ENCODE measurements around the gene RPL5.

DNA sequence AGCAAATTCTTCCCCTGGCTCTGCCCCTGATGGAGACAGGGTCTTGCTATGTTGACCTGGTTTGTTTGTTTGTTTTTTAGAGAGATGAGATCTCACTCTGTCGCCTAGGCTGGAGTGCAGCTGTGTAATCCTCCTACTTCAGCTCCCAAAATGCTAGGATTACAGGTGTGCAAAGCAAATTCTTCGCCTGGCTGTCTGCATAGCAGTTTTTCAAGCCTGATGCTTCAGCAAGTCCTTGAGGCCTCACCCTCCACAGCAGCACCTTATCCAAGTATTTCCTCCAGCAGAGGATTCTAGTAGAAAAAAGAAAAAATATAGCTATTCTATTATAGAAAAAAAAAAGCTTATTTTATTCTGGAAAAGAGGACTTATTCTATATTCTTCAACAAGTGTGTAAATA, 15.1 kb upstream of the RPL5 start:
- TF ChIP-seq EZH2 (IDR thresholded peaks at IDR 0.05) (no peak), POLR2AphosphoS5 (IDR thresholded peaks at IDR 0.05; ENCODE audit: borderline replicate concordance, low read depth, low read length) (no peak)
